Adrenal gland (tissue), 12 donors: ENCODE measurements around the gene IL17RB. TPM values are rescaled to one million over a fixed set of nuclear protein-coding genes. Genes with fewer than 3 reads are reported as not detected.

Experiments used
- DNase-seq, 7 donors: peaks; one replicate each; pipeline ENCODE4 v3.0.0-alpha.2; 2019 to 2020
- H3K27ac ChIP-seq, 5 donors: fragments of 200-600 bp; sonication (generic) in 4 of 5; 1 replicate in 3 of 5; 2 replicates in 2 of 5; pipeline versions ENCODE4 v1.5.1 to v1.8.0; 2016 to 2020; ENCODE audit warnings: mild to moderate bottlenecking in 1 of 5
- H3K27me3 ChIP-seq: fragments of 200-600 bp; 2 replicates; pipeline ENCODE4 v1.8.0; 2021
- H3K36me3 ChIP-seq, 2 donors: fragments of 200-600 bp; replicated peaks in 1 of 2; 1 replicate in 1 of 2; 2 replicates in 1 of 2; pipeline versions ENCODE4 v1.5.1 to v1.8.0; 2018 to 2022
- H3K4me1 ChIP-seq, 2 donors: fragments of 200-600 bp; replicated peaks in 1 of 2; 1 replicate in 1 of 2; 2 replicates in 1 of 2; pipeline versions ENCODE4 v1.5.1 to v1.8.0; 2018 to 2021
- H3K4me3 ChIP-seq, 4 donors: fragments of 200-600 bp; sonication (generic) in 3 of 4; one replicate each; pipeline ENCODE4 v1.5.1; 2016 to 2018
- H3K9me3 ChIP-seq, 3 donors: fragments of 200-600 bp; sonication (generic) in 1 of 3; replicated peaks in 1 of 3; 1 replicate in 2 of 3; 2 replicates in 1 of 3; pipeline versions ENCODE4 v1.5.1 to v1.8.0; 2016 to 2021
- POLR2A ChIP-seq, 2 donors: fragments of 450-650 bp; IDR thresholded peaks; one replicate each; pipeline ENCODE4 v1.6.1; 2017; ENCODE audit warnings: antibody characterized with exemption in 2 of 2, mild to moderate bottlenecking in 2 of 2, moderate library complexity in 1 of 2
- WGBS, 4 donors: extraction: QIAGEN DNeasy Blood & Tissue Kit in 2 of 4; methylation state at CpG; one replicate each; pipeline versions ENCODE4 v1.1.5 to v1.1.7; 2013 to 2017; 5-methylcytosine and 5-hydroxymethylcytosine counted together
- intact Hi-C, 2 donors: fragments of 100-400 bp; cut with DNase I; formaldehyde crosslinking; loops; one replicate each; pipeline versions ENCODE4 v1.14.1 to v1.15.0; 2022 to 2023
- polyA plus RNA-seq, 3 donors: library from polyadenylated mRNA; stranded (reverse); fragments of 200-250 nt in 2 of 3; fragments of 350-450 nt in 1 of 3; fragmentation: Illumina TruSeq in 1 of 3; extraction: RNeasy Lipid Tissue Mini Kit (QIAGEN cat#74804) in 1 of 3; gene quantifications; one replicate each; pipeline ENCODE4 v1.2.3, GENCODE V29; 2013 to 2014
- total RNA-seq, 9 donors: library from RNA; depleted of rRNA in 4 of 9; stranded (reverse); fragments of >200 nt in 4 of 9; fragments of 120-200 nt in 1 of 9; fragmentation: NEBNext Ultra II Directional in 1 of 9; extraction: Animal tissue kit (Norgen Biotek cat#: 25700) in 1 of 9; gene quantifications; one replicate each; pipeline versions ENCODE4 v1.1.0 to v1.2.4, GENCODE V29; 2013 to 2023
- TF ChIP-seq, protein P1 (sequence below), 6 experiments: fragments of 450-650 bp in 4 of 6; fragments of 200-600 bp in 2 of 6; sonication (generic) in 1 of 6; IDR thresholded peaks; 1 replicate in 5 of 6; 2 replicates in 1 of 6; pipeline versions ENCODE4 v1.5.1 to v1.8.0; 2016 to 2021; ENCODE audit warnings: antibody characterized with exemption in 6 of 6, mild to moderate bottlenecking in 2 of 6, moderate library complexity in 1 of 6
- donor health status: healthy with polysubstance abuse.
- donor health status: Bipolar disorder and iron deficiency.
- donor health status: DM: yes; HTN: yes; CAD: no.
- donor health status: DM: no; HTN: no; CAD: no.
- donor health status: DM: no; HTN: no; CAD: no.
- donor health status: DM: yes; HTN: yes; CAD: no.

IL17RB gene
- total and polyA plus RNA-seq, 12 donors, result 0.35 to 12.0 (median 2.1) TPM

DNA sequence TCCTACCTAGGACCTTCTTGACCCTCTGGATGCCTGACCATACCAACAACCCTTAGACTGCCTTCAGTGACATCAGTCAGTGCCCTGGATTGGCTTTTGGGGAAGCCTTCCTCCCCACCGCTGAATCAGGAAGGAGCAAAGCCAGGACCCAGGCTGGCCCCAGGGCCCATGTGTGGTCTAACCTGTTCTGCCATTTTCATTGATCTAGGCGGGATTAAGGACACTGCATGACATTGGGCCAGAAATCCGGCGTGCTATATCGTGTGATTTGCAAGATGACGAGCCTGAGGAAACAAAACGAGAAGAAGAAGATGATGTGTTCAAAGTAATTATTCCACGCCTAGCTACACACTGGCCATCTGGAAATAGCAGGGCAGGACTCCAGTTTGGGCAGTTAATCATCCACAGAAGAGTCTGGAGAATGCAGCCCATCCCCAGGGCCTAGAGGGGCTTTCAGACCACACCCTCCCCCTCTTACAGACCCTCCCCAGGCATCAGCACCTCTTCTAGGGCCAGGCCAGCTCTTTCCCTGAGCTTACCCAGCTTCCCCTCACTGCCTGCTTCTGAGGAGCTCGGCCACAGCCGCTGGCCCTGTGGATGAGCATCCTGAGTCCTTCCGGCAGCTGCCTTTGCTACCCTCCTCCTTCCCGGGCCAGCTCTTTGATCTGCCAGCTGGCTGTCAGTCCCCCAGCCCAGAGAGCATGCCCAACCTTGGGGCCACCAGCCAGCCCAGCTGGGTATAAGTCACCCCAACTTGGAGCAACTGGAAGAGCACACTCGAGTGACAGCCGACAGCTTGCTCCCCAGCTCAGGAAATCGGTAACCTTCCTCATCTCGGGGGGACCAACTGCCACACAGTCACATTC is 46.1 kb upstream of the IL17RB start:
- Histone ChIP-seq H3K27ac (no peak overlapping the region), H3K27me3 (no peaks in the 10 kb centered on the region), H3K4me3 (no peak overlapping the region), H3K9me3 (no peaks in the 10 kb centered on the region), H3K36me3 (peaks cover 0 to 9% of the 10 kb centered on the region in 2 donors), H3K4me1 (peaks cover 0 to 11% of the 10 kb centered on the region in 2 donors)
- peak in 3 of 7 donors; percentile 31 to 52 (median 40) for DNase-seq
- WGBS, 4 donors, result 68 to 89% (median 78%) methylated on average over 11 to 16 of the region's 16 CpGs
- TF ChIP-seq, protein P1, sequence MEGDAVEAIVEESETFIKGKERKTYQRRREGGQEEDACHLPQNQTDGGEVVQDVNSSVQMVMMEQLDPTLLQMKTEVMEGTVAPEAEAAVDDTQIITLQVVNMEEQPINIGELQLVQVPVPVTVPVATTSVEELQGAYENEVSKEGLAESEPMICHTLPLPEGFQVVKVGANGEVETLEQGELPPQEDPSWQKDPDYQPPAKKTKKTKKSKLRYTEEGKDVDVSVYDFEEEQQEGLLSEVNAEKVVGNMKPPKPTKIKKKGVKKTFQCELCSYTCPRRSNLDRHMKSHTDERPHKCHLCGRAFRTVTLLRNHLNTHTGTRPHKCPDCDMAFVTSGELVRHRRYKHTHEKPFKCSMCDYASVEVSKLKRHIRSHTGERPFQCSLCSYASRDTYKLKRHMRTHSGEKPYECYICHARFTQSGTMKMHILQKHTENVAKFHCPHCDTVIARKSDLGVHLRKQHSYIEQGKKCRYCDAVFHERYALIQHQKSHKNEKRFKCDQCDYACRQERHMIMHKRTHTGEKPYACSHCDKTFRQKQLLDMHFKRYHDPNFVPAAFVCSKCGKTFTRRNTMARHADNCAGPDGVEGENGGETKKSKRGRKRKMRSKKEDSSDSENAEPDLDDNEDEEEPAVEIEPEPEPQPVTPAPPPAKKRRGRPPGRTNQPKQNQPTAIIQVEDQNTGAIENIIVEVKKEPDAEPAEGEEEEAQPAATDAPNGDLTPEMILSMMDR (IDR thresholded peaks at IDR 0.05), result no peak
- no peak for TF ChIP-seq POLR2A (IDR thresholded peaks at IDR 0.05)
- intact Hi-C loops, result no loop called here

GRCh38 chr3:53801319-53801718 is 45.0 kb upstream of the IL17RB start:
- no peak for TF ChIP-seq POLR2A (IDR thresholded peaks at IDR 0.05)
- TF ChIP-seq, protein P1 (IDR thresholded peaks at IDR 0.05), result no peak
- H3K4me3 ChIP-seq, result no peak overlapping the region
- H3K36me3 ChIP-seq, result peaks cover 0 to 9% of the 10 kb centered on the region in 2 donors
- peaks cover 4 to 6% of the 10 kb centered on the region in 2 donors for H3K4me1 ChIP-seq
- no peak overlapping the region for H3K27ac ChIP-seq
- WGBS, 4 donors, result 92 to 100% (median 96%) methylated on average over 5 to 9 of the region's 9 CpGs
- no peaks in the 10 kb centered on the region for H3K9me3 ChIP-seq
- intact Hi-C loops, result no loop called here
- peak in 1 of 7 donors; percentile 46 for DNase-seq
- no peaks in the 10 kb centered on the region for H3K27me3 ChIP-seq

DNA sequence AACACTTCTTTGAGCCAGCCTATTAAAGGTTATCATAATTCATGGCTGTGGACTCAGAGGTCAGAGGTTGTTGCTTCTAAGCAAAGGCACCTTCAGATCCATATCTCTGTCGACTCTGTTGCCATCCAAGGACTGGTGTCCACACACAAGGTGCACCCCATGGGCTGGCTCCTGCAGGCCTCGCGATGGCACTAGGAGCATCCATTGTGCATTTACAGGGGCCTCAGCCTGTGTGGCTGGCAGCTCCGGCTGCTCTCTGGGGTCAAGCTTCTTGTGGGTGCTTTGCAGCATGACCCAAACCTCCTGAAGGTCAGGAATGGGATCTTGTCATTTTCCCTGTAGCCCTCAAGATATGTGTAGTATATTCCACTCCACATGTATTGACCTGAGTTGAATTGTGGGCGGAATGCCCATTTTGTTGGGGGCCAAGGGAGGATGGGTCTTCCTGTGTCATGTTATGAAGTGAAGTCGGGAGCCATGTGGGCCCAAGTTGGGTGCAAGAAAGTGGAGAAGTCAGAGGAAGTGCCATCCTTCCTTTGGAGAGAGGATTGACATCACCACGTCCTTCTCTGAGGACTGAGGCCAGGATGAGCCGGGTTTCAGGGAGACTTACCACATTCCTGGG is 44.0 kb upstream of the IL17RB start:
- H3K27ac ChIP-seq, result no peak overlapping the region
- peak in 1 of 7 donors; percentile 43 for DNase-seq
- no peaks in the 10 kb centered on the region for H3K9me3 ChIP-seq

More for the DNA sequence above, 44.0 kb upstream of the IL17RB start:
- H3K27me3 ChIP-seq, result no peaks in the 10 kb centered on the region
- no peak overlapping the region for H3K4me3 ChIP-seq
- intact Hi-C loops, result no loop called here
- peaks cover 0 to 9% of the 10 kb centered on the region in 2 donors for H3K36me3 ChIP-seq
- WGBS, 4 donors, result 84 to 91% (median 88%) methylated on average over 4 to 8 of the region's 8 CpGs
- TF ChIP-seq, protein P1 (IDR thresholded peaks at IDR 0.05), result no peak
- no peak for TF ChIP-seq POLR2A (IDR thresholded peaks at IDR 0.05)
- peaks cover 10% of the 10 kb centered on the region in 2 donors for H3K4me1 ChIP-seq
